ENCODE results near the gene PCDH1.

PCDH1 gene

DNA sequence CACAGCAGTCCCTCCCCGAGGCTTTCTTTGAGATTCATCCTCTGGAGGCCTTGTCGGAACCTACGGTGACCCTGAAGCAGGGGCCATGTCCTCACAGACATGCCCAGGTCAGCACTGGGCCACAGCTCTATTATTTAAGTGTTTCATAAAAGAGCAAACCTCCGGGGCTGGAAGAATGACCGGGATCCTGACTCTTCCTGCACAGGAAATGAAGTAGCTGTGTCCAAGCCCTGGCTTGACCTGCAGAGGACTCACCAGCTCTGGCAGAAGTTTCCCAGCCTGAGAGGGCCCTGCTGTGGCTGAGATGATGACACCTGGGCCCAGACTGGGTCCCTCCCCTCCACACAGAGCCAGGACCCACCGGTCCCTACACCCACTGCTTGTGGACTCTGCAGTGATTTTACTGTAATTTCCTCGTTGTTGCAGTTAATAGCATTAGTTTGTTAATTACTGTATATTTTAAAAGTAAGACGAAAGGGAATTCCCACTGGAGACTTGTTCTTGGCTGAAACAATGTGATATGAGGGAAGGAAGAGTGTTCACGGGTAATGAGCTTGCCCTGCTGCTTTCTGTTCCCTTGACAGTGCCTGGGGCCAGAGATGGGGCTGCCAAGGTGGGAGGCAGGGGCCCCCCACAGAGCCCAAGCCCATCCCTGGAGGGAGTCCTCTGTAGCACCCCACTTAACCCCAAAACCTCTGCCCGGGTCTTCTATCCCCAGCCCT lies 72.2 kb downstream of the PCDH1 start:
- no peak for FAIRE-seq

DNA sequence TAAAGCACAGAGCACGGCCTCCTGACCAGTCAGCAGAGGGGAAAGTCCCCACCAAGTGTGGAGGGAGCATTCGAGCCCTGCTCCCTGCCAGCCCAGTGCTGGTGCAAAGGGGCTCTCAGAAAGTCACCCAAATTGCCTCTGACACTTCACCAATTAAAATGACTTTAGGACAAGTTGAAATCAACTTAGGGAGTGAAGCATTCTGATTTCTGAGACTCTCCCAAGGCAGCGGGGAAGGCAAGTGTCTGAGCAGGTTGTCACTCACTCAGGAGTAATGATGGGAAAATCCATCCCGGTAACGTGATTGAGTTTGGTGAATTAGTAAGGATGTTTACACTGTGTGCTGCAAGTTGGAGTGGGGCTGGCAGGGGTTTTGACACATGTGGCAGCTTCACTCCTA lies 73.7 kb downstream of the PCDH1 start:
- no peak for FAIRE-seq

All from endometrium (tissue), 2 donors.